Activated naive CD4-positive, alpha-beta T cell treated with anti-CD3 and anti-CD28 coated beads, Interleukin-2, amount 50 U/mL, for 16 hours (primary cell): ENCODE results near the gene IFNGR1.
"Not testable (repeated sequence)": the region's sequence is repeated elsewhere in the genome, so short reads cannot be mapped to it uniquely, and the experiment has no call there.

ENCODE experiments used
- DNase-seq: peaks from one replicate; pipeline ENCODE4 v3.0.0-alpha.2; 2020

IFNGR1 gene

GRCh38 chr6:137210903-137211302, 8.3 kb downstream of the IFNGR1 start:
- DNase-seq, result no peak

- no peak for DNase-seq
Measured at GRCh38 chr6:137208279-137208678, 10.9 kb downstream of the IFNGR1 start.

- not testable (repeated sequence) for DNase-seq
Measured at GRCh38 chr6:137207457-137207856, 11.7 kb downstream of the IFNGR1 start.

GRCh38 chr6:137206577-137206976, 12.6 kb downstream of the IFNGR1 start:
- DNase-seq, result no peak

GRCh38 chr6:137203256-137203655, 15.9 kb downstream of the IFNGR1 start:
- DNase-seq, result no peak

- no peak for DNase-seq
Measured at GRCh38 chr6:137202078-137202477, 17.1 kb downstream of the IFNGR1 start.

- DNase-seq, result no peak
Measured at GRCh38 chr6:137201006-137201405, 18.2 kb downstream of the IFNGR1 start.

- DNase-seq, result no peak
Measured at GRCh38 chr6:137200288-137200687, 18.9 kb downstream of the IFNGR1 start.

GRCh38 chr6:137197684-137198645, 21.2 kb downstream of the IFNGR1 start:
- DNase-seq, result no peak

GRCh38 chr6:137193256-137194070, 25.7 kb downstream of the IFNGR1 start:
- DNase-seq, result no peak

GRCh38 chr6:137192821-137193220, 26.4 kb downstream of the IFNGR1 start:
- no peak for DNase-seq

GRCh38 chr6:137191670-137192069, 27.5 kb downstream of the IFNGR1 start:
- DNase-seq, result no peak

GRCh38 chr6:137191236-137191635, 27.9 kb downstream of the IFNGR1 start:
- DNase-seq, result no peak

GRCh38 chr6:137190583-137191094, 28.5 kb downstream of the IFNGR1 start:
- DNase-seq, result no peak

GRCh38 chr6:137188855-137189254, 30.3 kb downstream of the IFNGR1 start:
- DNase-seq, result no peak

- no peak for DNase-seq
Measured at GRCh38 chr6:137185290-137185689, 33.9 kb downstream of the IFNGR1 start.

GRCh38 chr6:137182654-137183073, 36.5 kb downstream of the IFNGR1 start:
- DNase-seq, result no peak

GRCh38 chr6:137181891-137182653, 37.1 kb downstream of the IFNGR1 start:
- DNase-seq, result no peak

GRCh38 chr6:137177611-137178010, 41.6 kb downstream of the IFNGR1 start:
- DNase-seq, result no peak

GRCh38 chr6:137176729-137177128, 42.5 kb downstream of the IFNGR1 start:
- DNase-seq, result no peak

GRCh38 chr6:137175868-137176245, 43.3 kb downstream of the IFNGR1 start:
- DNase-seq, result no peak

GRCh38 chr6:137175157-137175867, 43.9 kb downstream of the IFNGR1 start:
- no peak for DNase-seq
